GM20431 (cell line): Measurements from ENCODE around the gene TTC7B.

Experiments used
- in situ Hi-C: fragments of 300-500 bp; cut with MseI, MboI; formaldehyde crosslinking; loops from one replicate; pipeline ENCODE4 v1.15.0; 2020; ENCODE audit warnings: low sequenced_read_pairs; ENCODE audit not compliant: unreplicated experiment

Gene TTC7B

DNA sequence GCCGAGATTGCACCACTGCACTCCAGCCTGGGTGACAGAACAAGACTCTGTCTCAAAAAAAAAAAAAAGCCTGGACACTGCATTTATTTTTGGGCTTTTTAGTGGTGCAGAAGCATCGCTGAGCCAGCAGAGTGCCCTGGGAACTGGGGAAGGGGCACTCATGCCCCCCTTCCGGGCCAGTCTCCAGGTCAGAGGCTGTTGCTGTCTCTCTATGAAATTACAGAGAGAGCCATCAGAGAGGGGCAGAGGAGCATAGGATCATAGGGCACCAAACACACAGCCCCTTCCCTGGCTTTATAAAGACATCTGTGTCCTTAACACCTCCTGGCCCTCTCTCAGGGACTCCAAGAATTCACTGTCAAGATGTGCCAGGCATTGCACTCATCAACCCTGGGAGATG lies 223.6 kb downstream of the TTC7B start:
- in situ Hi-C loops, result no loop called here

- in situ Hi-C loops, result no loop called here
Measured at GRCh38 chr14:90587918-90588317, 228.3 kb downstream of the TTC7B start.

GRCh38 chr14:90587252-90587910 lies 228.8 kb downstream of the TTC7B start:
- in situ Hi-C loops, result no loop called here

GRCh38 chr14:90585106-90585505 lies 231.1 kb downstream of the TTC7B start:
- in situ Hi-C loops, result no loop called here

DNA sequence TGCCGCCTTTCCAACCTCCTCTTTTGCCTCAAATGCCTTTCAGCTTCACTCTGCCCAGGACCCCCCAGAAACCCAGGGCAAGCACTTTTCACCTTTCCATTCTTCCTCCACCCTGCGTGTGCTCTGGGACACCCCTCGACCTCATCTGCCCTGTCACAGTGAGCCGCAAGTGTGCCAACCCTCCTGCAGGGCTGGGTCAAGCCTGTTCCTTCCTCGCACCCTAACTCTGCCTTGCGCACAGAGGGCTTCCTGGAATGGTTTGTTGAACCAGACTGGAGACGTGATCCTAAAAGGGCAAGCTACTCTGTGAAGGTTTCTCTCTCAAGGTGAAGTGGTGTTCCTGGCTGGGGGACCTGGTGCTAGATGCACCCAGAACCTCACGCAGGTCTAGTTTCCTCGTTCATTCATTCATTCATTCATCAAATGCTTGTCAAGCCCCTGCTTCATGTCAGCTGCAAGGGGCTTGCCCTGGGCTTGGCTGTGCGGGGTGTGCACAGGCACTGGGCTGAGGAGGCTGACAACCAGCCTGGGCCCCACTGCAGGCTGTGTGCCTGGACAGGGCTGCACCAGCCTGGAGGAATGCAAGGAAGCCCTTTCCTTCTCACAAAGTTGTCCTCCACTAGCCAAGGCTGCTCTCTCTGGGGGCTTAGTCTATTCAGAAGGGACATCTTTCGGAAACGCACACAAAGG lies 232.2 kb downstream of the TTC7B start:
- in situ Hi-C loops, result no loop called here

DNA sequence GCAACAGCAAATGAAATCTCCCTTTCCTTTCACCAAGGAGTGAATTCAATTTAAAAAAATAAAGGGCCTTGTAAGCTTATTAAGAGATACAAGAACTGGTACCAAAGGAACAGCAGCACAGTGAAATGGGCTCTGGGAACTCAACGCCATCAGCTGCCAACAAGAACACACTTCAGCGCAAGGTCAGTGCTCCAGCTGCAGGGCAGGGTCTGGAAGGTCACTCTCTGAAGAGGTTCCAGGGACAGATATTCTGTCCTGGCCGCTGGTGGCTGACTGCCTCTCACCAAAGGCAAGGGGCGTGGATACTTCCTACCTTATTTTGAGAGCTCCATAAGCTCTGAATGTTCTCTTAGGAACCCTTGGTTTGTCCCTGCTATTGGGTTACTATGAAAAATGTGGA lies 232.8 kb downstream of the TTC7B start:
- in situ Hi-C loops, result no loop called here

DNA sequence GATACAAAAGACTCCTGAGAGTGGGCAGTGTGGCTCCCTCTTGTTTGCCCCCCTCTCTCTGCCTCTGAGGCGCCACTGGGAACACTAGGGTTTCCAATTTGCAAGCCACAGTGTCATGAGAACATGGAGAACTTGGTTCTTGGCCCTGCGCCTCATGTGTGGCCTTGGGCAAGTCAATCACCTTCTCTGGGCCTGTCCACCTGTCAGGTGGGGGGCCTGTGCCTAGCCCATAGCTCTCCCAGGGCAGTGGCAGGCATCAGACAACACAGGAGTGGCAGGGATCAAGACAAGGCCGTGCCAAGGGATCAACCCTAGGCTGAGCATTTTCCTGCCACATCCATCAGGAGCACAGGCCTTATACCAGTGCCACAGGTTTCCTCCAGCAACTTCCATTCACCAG lies 234.1 kb downstream of the TTC7B start:
- in situ Hi-C loops, result no loop called here

- in situ Hi-C loops, result no loop called here
Measured at GRCh38 chr14:90581745-90582144, 234.5 kb downstream of the TTC7B start.

- in situ Hi-C loops, result no loop called here
Measured at GRCh38 chr14:90580377-90581335, 235.6 kb downstream of the TTC7B start.

- in situ Hi-C loops, result no loop called here
Measured at GRCh38 chr14:90579816-90580215, 236.4 kb downstream of the TTC7B start.

GRCh38 chr14:90579088-90579487 lies 237.1 kb downstream of the TTC7B start:
- in situ Hi-C loops, result no loop called here

GRCh38 chr14:90578283-90578985 lies 237.8 kb downstream of the TTC7B start:
- in situ Hi-C loops, result no loop called here

GRCh38 chr14:90577661-90578282 lies 238.5 kb downstream of the TTC7B start:
- in situ Hi-C loops, result no loop called here

DNA sequence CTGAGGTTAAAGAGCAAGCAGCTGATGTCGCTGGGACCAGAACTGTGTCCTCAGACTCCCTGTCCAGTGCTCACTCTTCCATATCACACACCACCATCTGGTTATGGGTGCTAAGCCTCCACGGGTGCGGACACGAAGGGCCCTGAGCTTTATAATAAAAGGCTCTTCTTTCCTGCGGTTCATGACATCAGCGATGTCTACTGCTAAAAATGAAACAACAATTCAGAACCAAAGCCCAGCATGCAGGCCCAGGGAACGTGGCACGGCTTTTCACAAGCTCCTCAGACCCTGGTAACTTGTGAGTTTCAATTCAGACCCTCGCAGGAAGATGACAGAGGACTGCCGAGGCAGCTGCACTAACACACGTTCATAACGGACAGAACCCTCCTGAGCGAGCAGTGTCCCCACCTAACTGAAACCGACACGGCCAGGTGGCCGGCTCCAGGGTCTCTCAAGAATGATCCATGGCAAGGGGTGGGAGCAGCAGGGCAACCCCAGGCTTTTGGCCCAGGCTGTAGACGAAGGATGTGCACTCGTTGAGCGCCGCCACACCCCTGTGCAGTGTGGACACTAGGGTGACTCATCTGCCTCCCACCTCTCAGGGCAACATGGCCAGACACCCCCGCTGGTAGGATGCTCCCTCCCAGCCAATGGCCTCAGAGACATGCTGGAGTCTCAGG lies 239.1 kb downstream of the TTC7B start:
- in situ Hi-C loops, result no loop called here

- in situ Hi-C loops, result no loop called here
Measured at GRCh38 chr14:90576581-90576980, 239.6 kb downstream of the TTC7B start.

- in situ Hi-C loops, result no loop called here
Measured at GRCh38 chr14:90575781-90576180, 240.4 kb downstream of the TTC7B start.

GRCh38 chr14:90575336-90575735 lies 240.9 kb downstream of the TTC7B start:
- in situ Hi-C loops, result no loop called here

- in situ Hi-C loops, result no loop called here
Measured at GRCh38 chr14:90574188-90575131, 241.8 kb downstream of the TTC7B start.
